ENCODE results near the gene GPSM3.
"Not testable (repeated sequence)": the region's sequence is repeated elsewhere in the genome, so short reads cannot be mapped to it uniquely, and the experiment has no call there.

The GPSM3 gene

GRCh38 chr6:32187009-32187709 lies 5.3 kb downstream of the GPSM3 start:
- DNase-seq: no peak

- not testable (repeated sequence) for DNase-seq
Observed at GRCh38 chr6:32186151-32186840, 6.1 kb downstream of the GPSM3 start.

- not testable (repeated sequence) for DNase-seq
Observed at GRCh38 chr6:32185681-32186131, 6.7 kb downstream of the GPSM3 start.

GRCh38 chr6:32184084-32184640 lies 8.3 kb downstream of the GPSM3 start, which contains the start of gene AGER:
TSS of gene AGER (minus strand) at chr6:32184253. CDS start at chr6:32184222, 31 bp downstream.
- DNase-seq: no peak

- DNase-seq: no peak
Observed at GRCh38 chr6:32183483-32184083, 8.9 kb downstream of the GPSM3 start.

- DNase-seq: no peak
Observed at GRCh38 chr6:32183030-32183429, 9.4 kb downstream of the GPSM3 start.

- DNase-seq: no peak
Observed at GRCh38 chr6:32182555-32182981, 9.9 kb downstream of the GPSM3 start.

- no peak for DNase-seq
Observed at GRCh38 chr6:32181915-32182529, 10.4 kb downstream of the GPSM3 start.

GRCh38 chr6:32181148-32181702 lies 11.2 kb downstream of the GPSM3 start:
- DNase-seq: no peak

- DNase-seq: no peak
Observed at GRCh38 chr6:32179766-32180405, 12.6 kb downstream of the GPSM3 start.

- DNase-seq: no peak
Observed at GRCh38 chr6:32178547-32179440, 13.6 kb downstream of the GPSM3 start.

GRCh38 chr6:32177788-32178546 lies 14.5 kb downstream of the GPSM3 start, which contains the start of gene RNF5:
TSS of gene RNF5 (plus strand) at chr6:32178405. CDS start at chr6:32178512, 107 bp downstream.
- peak; percentile 100 for DNase-seq

- peak; percentile 90 for DNase-seq
Observed at GRCh38 chr6:32177183-32177787, 15.2 kb downstream of the GPSM3 start.

- DNase-seq: peak; percentile 54
Observed at GRCh38 chr6:32176476-32177182, 15.8 kb downstream of the GPSM3 start.

GRCh38 chr6:32175711-32176475 lies 16.6 kb downstream of the GPSM3 start, which contains the start of gene AGPAT1:
TSS of gene AGPAT1 (minus strand) at chr6:32176084. CDS start at chr6:32171496, 4,588 bp downstream.
- DNase-seq: peak; percentile 96

- no peak for DNase-seq
Observed at GRCh38 chr6:32175322-32175710, 17.1 kb downstream of the GPSM3 start.

- no peak for DNase-seq
Observed at GRCh38 chr6:32174416-32174815, 18.0 kb downstream of the GPSM3 start.
